GM21529 (cell line): ENCODE measurements around the gene CARD16.
A peak's percentile ranks its signal among the peaks of the same experiment; 100 is the strongest.

Source experiments
- ATAC-seq: cut with Tn5 transposase; IDR thresholded peaks from one replicate; pipeline ENCODE4 v1.9.1; 2021; ENCODE audit not compliant: unreplicated experiment

Gene CARD16

GRCh38 chr11:105051559-105051958, 6.4 kb upstream of the CARD16 start:
- ATAC-seq = no peak

- ATAC-seq = no peak
Observed at GRCh38 chr11:105049481-105049880, 4.3 kb upstream of the CARD16 start.

GRCh38 chr11:105046898-105047579, 1.9 kb upstream of the CARD16 start:
- ATAC-seq = no peak

GRCh38 chr11:105045676-105046296, 651 bp upstream of the CARD16 start:
- no peak for ATAC-seq

GRCh38 chr11:105042178-105042577, 3.0 kb downstream of the CARD16 start:
- ATAC-seq = no peak

- ATAC-seq = no peak
Observed at GRCh38 chr11:105040703-105041102, 4.4 kb downstream of the CARD16 start.

- peak; percentile 98 for ATAC-seq
Observed at GRCh38 chr11:105034813-105035620, 10.1 kb downstream of the CARD16 start, which contains the start of gene CASP1. TSS of gene CASP1 (minus strand) at chr11:105035144. CDS start at chr11:105035113, 31 bp downstream.

- ATAC-seq = peak; percentile 3
Observed at GRCh38 chr11:105034388-105034787, 10.7 kb downstream of the CARD16 start.

GRCh38 chr11:105033781-105034180, 11.4 kb downstream of the CARD16 start:
- no peak for ATAC-seq

- ATAC-seq = no peak
Observed at GRCh38 chr11:105033343-105033742, 11.8 kb downstream of the CARD16 start.

GRCh38 chr11:105032495-105032894, 12.6 kb downstream of the CARD16 start:
- no peak for ATAC-seq

- no peak for ATAC-seq
Observed at GRCh38 chr11:105027678-105028077, 17.5 kb downstream of the CARD16 start.

- no peak for ATAC-seq
Observed at GRCh38 chr11:105024394-105024793, 20.7 kb downstream of the CARD16 start.

GRCh38 chr11:105023003-105023402, 22.1 kb downstream of the CARD16 start, which contains the start of gene CASP5:
TSS of gene CASP5 (minus strand) at chr11:105023168. CDS start at chr11:105023136, 32 bp downstream.
- no peak for ATAC-seq

- no peak for ATAC-seq
Observed at GRCh38 chr11:105022527-105022926, 22.6 kb downstream of the CARD16 start.

GRCh38 chr11:105007463-105007862, 37.7 kb downstream of the CARD16 start:
- no peak for ATAC-seq

- ATAC-seq = no peak
Observed at GRCh38 chr11:105005451-105005845, 39.7 kb downstream of the CARD16 start.

- ATAC-seq = no peak
Observed at GRCh38 chr11:105004021-105004420, 41.1 kb downstream of the CARD16 start.

- no peak for ATAC-seq
Observed at GRCh38 chr11:105003151-105003550, 42.0 kb downstream of the CARD16 start.

- ATAC-seq = peak; percentile 94
Observed at GRCh38 chr11:105000797-105001196, 44.3 kb downstream of the CARD16 start.

- ATAC-seq = no peak
Observed at GRCh38 chr11:105000167-105000566, 45.0 kb downstream of the CARD16 start.

GRCh38 chr11:104999721-105000120, 45.4 kb downstream of the CARD16 start:
- ATAC-seq = no peak
